H1 (cell line): ENCODE measurements around the gene SBF2. TPM values are rescaled to one million over a fixed set of nuclear protein-coding genes. Genes with fewer than 3 reads are reported as not detected.

Experiments
- CTCF ChIA-PET: fragments of 300-600 bp; sonication (Branson Sonifier 250); formaldehyde crosslinking; loops from one replicate; lab custom pipeline; 2021; ENCODE audit not compliant: partially characterized antibody; lab: Charles Lee
- POLR2A ChIA-PET: fragments of 300-600 bp; sonication (Branson Sonifier 250); formaldehyde crosslinking; loops from one replicate; lab custom pipeline; 2021; ENCODE audit warnings: inconsistent platforms; ENCODE audit not compliant: partially characterized antibody; lab: Charles Lee
- DNase-seq, 2 experiments: peaks; one replicate each; pipeline versions ENCODE4 v3.0.0 to v3.0.0-alpha.2; 2010 to 2022; ENCODE audit warnings: low spot score in 2 of 2, low read depth in 1 of 2, mixed read lengths in 1 of 2
- FAIRE-seq: peaks from 2 replicates; lab custom pipeline; 2011; peaks lifted over from hg19 to GRCh38; lab: Jason Lieb, UNC
- H2AFZ ChIP-seq: 2 replicates; pipeline ENCODE4 v1.8.1; 2012; ENCODE audit warnings: low read length, inconsistent platforms
- H2AK5ac ChIP-seq: 2 replicates; pipeline ENCODE4 v1.6.1; 2013; ENCODE audit warnings: low read depth, low read length
- H2BK120ac ChIP-seq: replicated peaks from 2 replicates; pipeline ENCODE3; 2013; ENCODE audit warnings: low read depth, low read length, inconsistent platforms
- H2BK12ac ChIP-seq: 2 replicates; pipeline ENCODE4 v1.6.1; 2013; ENCODE audit warnings: low read depth, low read length
- H2BK15ac ChIP-seq: 2 replicates; pipeline ENCODE4 v1.6.1; 2013; ENCODE audit warnings: low read length
- H2BK20ac ChIP-seq: 2 replicates; pipeline ENCODE4 v1.6.1; 2013; ENCODE audit warnings: low read length
- H2BK5ac ChIP-seq: 2 replicates; pipeline ENCODE4 v1.6.1; 2013; ENCODE audit warnings: low read depth, low read length
- H3K14ac ChIP-seq: 2 replicates; pipeline ENCODE4 v1.6.1; 2013; ENCODE audit warnings: inconsistent platforms; ENCODE audit not compliant: insufficient read length
- H3K18ac ChIP-seq: 2 replicates; pipeline ENCODE4 v1.6.1; 2013; ENCODE audit warnings: low read length; ENCODE audit errors: extremely low read depth
- H3K23ac ChIP-seq: 2 replicates; pipeline ENCODE4 v1.6.1; 2013; ENCODE audit warnings: inconsistent platforms; ENCODE audit not compliant: insufficient read length
- H3K23me2 ChIP-seq: 2 replicates; pipeline ENCODE4 v1.6.1; 2013; ENCODE audit warnings: low read depth, low read length
- H3K27ac ChIP-seq: 2 replicates; pipeline ENCODE4 v1.6.1; 2011; ENCODE audit warnings: low read depth, low read length, inconsistent platforms
- H3K27me3 ChIP-seq, 4 experiments: replicated peaks in 1 of 4; 1 replicate in 1 of 4; 2 replicates in 3 of 4; pipeline versions ENCODE4 v1.6.1 to v1.8.1; 2011 to 2013; ENCODE audit warnings: low read length in 3 of 4, mild to moderate bottlenecking in 3 of 4, inconsistent platforms in 2 of 4, mixed read lengths in 2 of 4, moderate library complexity in 1 of 4; ENCODE audit not compliant: control insufficient read depth in 3 of 4, insufficient read depth in 3 of 4; ENCODE audit errors: extremely low read depth in 1 of 4
- H3K36me3 ChIP-seq, 4 experiments: 2 replicates each; pipeline versions ENCODE4 v1.6.1 to v1.8.1; 2011 to 2013; ENCODE audit warnings: mild to moderate bottlenecking in 4 of 4, low read length in 3 of 4, moderate library complexity in 2 of 4, control low read depth in 1 of 4, inconsistent platforms in 1 of 4; ENCODE audit not compliant: insufficient read depth in 4 of 4, control insufficient read depth in 2 of 4
- H3K4ac ChIP-seq: replicated peaks from 2 replicates; pipeline ENCODE3; 2013; ENCODE audit warnings: low read length, low read depth, mixed read lengths, inconsistent platforms; ENCODE audit not compliant: insufficient read length
- H3K4me1 ChIP-seq, 4 experiments: replicated peaks in 1 of 4; 1 replicate in 1 of 4; 2 replicates in 3 of 4; pipeline versions ENCODE4 v1.6.1 to v1.8.1; 2011 to 2013; ENCODE audit warnings: low read length in 3 of 4, inconsistent platforms in 2 of 4, mixed read lengths in 1 of 4; ENCODE audit not compliant: insufficient read depth in 4 of 4, control insufficient read depth in 3 of 4
- H3K4me2 ChIP-seq, 2 experiments: 2 replicates each; pipeline versions ENCODE4 v1.6.1 to v1.8.1; 2011 to 2013; ENCODE audit warnings: low read depth in 2 of 2, low read length in 2 of 2, control low read depth in 1 of 2, inconsistent platforms in 1 of 2, mild to moderate bottlenecking in 1 of 2; ENCODE audit not compliant: insufficient read depth in 1 of 2
- H3K4me3 ChIP-seq, 4 experiments: fragments of 200-600, 300-600 bp in 1 of 4; sonication (generic), shearing (Covaris generic), sonication (Bioruptor Twin) in 1 of 4; 2 replicates each; pipeline versions ENCODE4 v1.5.1 to v1.8.1; 2011 to 2016; ENCODE audit warnings: low read length in 4 of 4, low read depth in 3 of 4, control low read depth in 2 of 4, inconsistent platforms in 2 of 4, mild to moderate bottlenecking in 2 of 4, mixed read lengths in 1 of 4, moderate library complexity in 1 of 4; ENCODE audit not compliant: insufficient read depth in 2 of 4; ENCODE audit errors: extremely low read depth in 1 of 4
- H3K56ac ChIP-seq: replicated peaks from 2 replicates; pipeline ENCODE3; 2013; ENCODE audit warnings: low read depth, mild to moderate bottlenecking, mixed read lengths, low read length, inconsistent platforms; ENCODE audit not compliant: insufficient read length
- H3K79me1 ChIP-seq: 2 replicates; pipeline ENCODE4 v1.6.1; 2013; ENCODE audit warnings: low read depth, low read length, control low read depth
- H3K79me2 ChIP-seq, 2 experiments: 2 replicates each; pipeline versions ENCODE4 v1.6.1 to v1.8.1; 2012 to 2013; ENCODE audit warnings: low read length in 2 of 2, mild to moderate bottlenecking in 2 of 2, inconsistent platforms in 1 of 2; ENCODE audit not compliant: insufficient read depth in 2 of 2, control insufficient read depth in 1 of 2
- H3K9ac ChIP-seq, 4 experiments: replicated peaks in 1 of 4; 1 replicate in 1 of 4; 2 replicates in 3 of 4; pipeline versions ENCODE4 v1.6.1 to v1.8.1; 2011 to 2013; ENCODE audit warnings: low read depth in 3 of 4, low read length in 3 of 4, control low read depth in 2 of 4, mild to moderate bottlenecking in 2 of 4, moderate library complexity in 2 of 4, inconsistent platforms in 1 of 4; ENCODE audit errors: extremely low read depth in 1 of 4
- H3K9me3 ChIP-seq, 2 experiments: 2 replicates each; pipeline versions ENCODE4 v1.6.1 to v1.8.1; 2012 to 2013; ENCODE audit warnings: mild to moderate bottlenecking in 2 of 2, moderate library complexity in 2 of 2, control low read depth in 1 of 2, inconsistent platforms in 1 of 2, low read depth in 1 of 2, low read length in 1 of 2, mixed read lengths in 1 of 2; ENCODE audit not compliant: insufficient read depth in 2 of 2
- H4K20me1 ChIP-seq, 2 experiments: replicated peaks in 1 of 2; 2 replicates each; pipeline versions ENCODE3 to v1.8.1; 2011 to 2013; ENCODE audit warnings: inconsistent platforms in 2 of 2, low read length in 2 of 2, mild to moderate bottlenecking in 1 of 2; ENCODE audit not compliant: insufficient read depth in 2 of 2, control insufficient read depth in 1 of 2
- H4K5ac ChIP-seq: 2 replicates; pipeline ENCODE4 v1.6.1; 2013; ENCODE audit warnings: low read length, low read depth, mixed read lengths, inconsistent platforms; ENCODE audit not compliant: insufficient read length
- H4K8ac ChIP-seq: 2 replicates; pipeline ENCODE4 v1.8.0; 2013; ENCODE audit warnings: mild to moderate bottlenecking, moderate library complexity, low read length, inconsistent platforms; ENCODE audit not compliant: insufficient read depth; ENCODE audit errors: extremely low read depth
- H4K91ac ChIP-seq: replicated peaks from 2 replicates; pipeline ENCODE3; 2013; ENCODE audit warnings: low read length, mixed read lengths, inconsistent platforms; ENCODE audit not compliant: insufficient read length
- ATF3 ChIP-seq: IDR thresholded peaks from 2 replicates; pipeline ENCODE4 v1.6.1; 2011; ENCODE audit warnings: low read depth, mild to moderate bottlenecking, low read length; ENCODE audit not compliant: insufficient read depth
- CHD2 ChIP-seq: IDR thresholded peaks from 2 replicates; pipeline ENCODE4 v1.6.1; 2012; ENCODE audit warnings: low read length, improper control_type of control experiment
- CTCF ChIP-seq, 3 experiments: IDR thresholded peaks; 1 replicate in 2 of 3; 2 replicates in 1 of 3; pipeline versions ENCODE4 v1.5.1 to v1.6.1; 2011; ENCODE audit warnings: low read length in 3 of 3, mild to moderate bottlenecking in 3 of 3, inconsistent platforms in 2 of 3, low read depth in 1 of 3, moderate library complexity in 1 of 3; ENCODE audit not compliant: insufficient read depth in 1 of 3; ENCODE audit errors: control extremely low read depth in 1 of 3
- EGR1 ChIP-seq: IDR thresholded peaks from 2 replicates; pipeline ENCODE4 v1.6.1; 2011; ENCODE audit warnings: low read depth, low read length, borderline replicate concordance
- FOSL1 ChIP-seq: IDR thresholded peaks from 2 replicates; pipeline ENCODE4 v1.6.1; 2011; ENCODE audit warnings: mild to moderate bottlenecking, low read depth, low read length, moderate library complexity; ENCODE audit not compliant: insufficient read depth
- KDM1A ChIP-seq: fragments of 200-600, 300-600 bp; sonication (generic); IDR thresholded peaks from 2 replicates; pipeline ENCODE4 v1.7.1; 2016; ENCODE audit warnings: mild to moderate bottlenecking, low read length, borderline replicate concordance
- RNF2 ChIP-seq: fragments of 200-900, 300-1000 bp; sonication (generic); IDR thresholded peaks from 2 replicates; pipeline ENCODE4 v1.7.1; 2016; ENCODE audit warnings: borderline replicate concordance, low read depth, mild to moderate bottlenecking, antibody characterized with exemption, low read length; ENCODE audit not compliant: poor library complexity, severe bottlenecking; ENCODE audit errors: missing control alignments
- SIRT6 ChIP-seq: IDR thresholded peaks from one replicate; pipeline ENCODE4 v1.7.1; 2012; ENCODE audit warnings: low read length, inconsistent platforms
- TAF1 ChIP-seq: IDR thresholded peaks from 2 replicates; pipeline ENCODE4 v1.6.1; 2011; ENCODE audit warnings: mild to moderate bottlenecking, low read depth, low read length
- TCF12 ChIP-seq: IDR thresholded peaks from 2 replicates; pipeline ENCODE4 v1.6.1; 2011; ENCODE audit warnings: low read depth, mild to moderate bottlenecking, low read length
- WGBS, 2 experiments: shearing (Covaris generic) in 1 of 2; methylation state at CpG; one replicate each; pipeline versions ENCODE4 v1.1.6 to v1.1.7; 2013 to 2015; ENCODE audit warnings: low lambda C conversion rate in 2 of 2, mixed read lengths in 2 of 2, inconsistent platforms in 1 of 2, low coverage in 1 of 2, missing lambda C conversion rate in 1 of 2; ENCODE audit not compliant: insufficient replicate concordance in 2 of 2, insufficient coverage in 1 of 2, insufficient read length in 1 of 2; ENCODE audit errors: extremely low coverage in 1 of 2, missing lambda C conversion rate in 1 of 2; 5-methylcytosine and 5-hydroxymethylcytosine counted together
- polyA plus RNA-seq, 7 experiments: library from polyadenylated mRNA; depleted of rRNA in 3 of 7; stranded (reverse) in 5 of 7; unstranded in 2 of 7; fragments of >200 nt in 5 of 7; fragments of 200-250 nt in 2 of 7; gene quantifications; 1 replicate in 5 of 7; 2 replicates in 1 of 7; 4 replicates in 1 of 7; pipeline versions ENCODE4 v1.2.1 to v1.2.3, GENCODE V29; 2011 to 2013; ENCODE audit warnings: missing spikeins in 2 of 7, mixed read lengths in 2 of 7
- total RNA-seq: library from RNA; stranded (reverse); fragmentation: NEBNext Ultra II Directional; extraction: Animal tissue kit (Norgen Biotek cat#: 25700); gene quantifications from 2 replicates; pipeline ENCODE4 v1.2.1, GENCODE V29; 2021

The SBF2 gene
- total and polyA plus RNA-seq, 2 of the 8 experiments (the other 6 are each of a cell fraction or from before 2014, with no cell fraction given), result 36.7 to 50.5 TPM

DNA sequence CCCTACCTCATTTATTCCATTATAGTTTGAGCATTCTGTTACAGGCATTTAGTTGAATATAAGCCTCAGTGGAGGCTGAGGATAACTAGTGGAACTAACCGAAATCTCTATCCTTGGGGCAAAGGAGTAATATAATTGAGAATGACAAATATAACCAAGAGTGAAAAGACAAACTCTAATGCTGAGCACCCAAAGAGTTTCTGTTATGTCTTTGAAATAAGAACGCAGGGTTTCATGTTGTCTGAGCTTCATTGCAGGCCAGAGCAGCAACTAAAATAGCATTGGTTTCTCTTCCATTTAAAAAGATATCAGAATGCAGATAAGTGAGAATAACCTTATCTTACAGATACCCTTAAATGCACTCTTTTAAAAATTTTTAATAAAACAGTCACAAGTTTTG is 131.8 kb downstream of the SBF2 start:
- Histone ChIP-seq H4K91ac (no peak overlapping the region), H3K27me3 (no peaks in the 10 kb centered on the region), H3K23me2 (no peaks in the 10 kb centered on the region), H3K9ac (no peak overlapping the region), H3K4me1 (no peaks in the 10 kb centered on the region), H3K79me2 (no peaks in the 10 kb centered on the region; a peak in 1 of 4 replicates), H3K23ac (no peak overlapping the region), H4K8ac (no peak overlapping the region), H3K36me3 (no peaks in the 10 kb centered on the region), H3K27ac (no peak overlapping the region), H2BK15ac (no peak overlapping the region), H3K79me1 (no peaks in the 10 kb centered on the region; the same call in 1 of the 2 replicates), H4K5ac (no peak overlapping the region), H3K14ac (no peak overlapping the region), H2BK20ac (no peak overlapping the region), H3K4ac (no peak overlapping the region), H3K56ac (no peak overlapping the region)
- ChIA-PET POLR2A (interaction anchor here (0.7 kb wide), 1 partner anchor 604 kb away, joined by 3 read pairs; no protein-coding TSS in a partner anchor), CTCF (no interaction called here)
- DNase-seq, result no peak
- TF ChIP-seq RNF2 (no peak), CTCF (IDR thresholded peaks at IDR 0.05; ENCODE audit: control extremely low read depth in 1 of 3, insufficient read depth in 1 of 3, low read depth in 1 of 3, low read length in 3 of 3) (no peak), SIRT6 (no peak), EGR1 (no peak), ATF3 (no peak), TCF12 (no peak), KDM1A (no peak), CHD2 (no peak), FOSL1 (no peak), TAF1 (no peak)
- TF ChIP-seq, all 59 proteins: peak for 0
- no peak overlapping the region for H2BK120ac ChIP-seq
- no peaks in the 10 kb centered on the region for H4K20me1 ChIP-seq
- no peak overlapping the region for H3K18ac ChIP-seq
- H2AK5ac ChIP-seq, result no peak overlapping the region
- no peaks in the 10 kb centered on the region; a peak in 1 of 4 replicates for H3K9me3 ChIP-seq
- no peak overlapping the region for H2BK5ac ChIP-seq
- H3K4me2 ChIP-seq, result no peak overlapping the region
- FAIRE-seq, result no peak
- no peak overlapping the region for H2BK12ac ChIP-seq
- no peak overlapping the region for H2AFZ ChIP-seq
- no peak overlapping the region for H3K4me3 ChIP-seq
- WGBS, 2 experiments, result 86% methylated on average over 2 of the region's 2 CpGs; no CpG with 5 or more reads in 1 of the 2 experiments
